ENCODE data around the gene HOMER3. TPM values are rescaled to one million over a fixed set of nuclear protein-coding genes. Genes with fewer than 3 reads are reported as not detected.

HOMER3 gene
- total RNA-seq, 1 donor from 2014 or later, result 28.2 TPM

- peaks cover 15% of the 10 kb centered on the region for H3F3A ChIP-seq (ENCODE audit: low read depth)
- TF ChIP-seq EZH2phosphoT487 (IDR thresholded peaks at IDR 0.05) (no peak), EZH2 (IDR thresholded peaks at IDR 0.05) (no peak), CTCF (IDR thresholded peaks at IDR 0.05) (no peak)
- no peaks in the 10 kb centered on the region for H3K79me2 ChIP-seq (ENCODE audit: low read depth)
- no peak overlapping the region for H3K9ac ChIP-seq
- H3K9me3 Mint-ChIP-seq, result no peaks in the 10 kb centered on the region
- no peaks in the 10 kb centered on the region for H3K36me3 ChIP-seq
- H3K4me2 ChIP-seq, result no peak overlapping the region
- no peak overlapping the region for H2AFZ ChIP-seq (replicated peaks)
- peaks cover 10% of the 10 kb centered on the region for H3K27me3 Mint-ChIP-seq (ENCODE audit: insufficient read depth, low read depth)
- no peak overlapping the region for H3K27ac ChIP-seq
- peaks cover 5% of the 10 kb centered on the region for H3K4me1 Mint-ChIP-seq
- H3K27me3 ChIP-seq, result no peaks in the 10 kb centered on the region
- H4K20me1 ChIP-seq (ENCODE audit: low read depth), result peaks cover 39% of the 10 kb centered on the region
- no peak overlapping the region for H3K27ac Mint-ChIP-seq
- peaks cover 12% of the 10 kb centered on the region for H3K36me3 Mint-ChIP-seq
- no peak overlapping the region for H3K4me3 Mint-ChIP-seq
- no peaks in the 10 kb centered on the region for H3K9me3 ChIP-seq (ENCODE audit: low read depth)
- H3K4me3 ChIP-seq, result no peak overlapping the region
- DNase-seq (ENCODE audit: low spot score), result no peak
- H3K4me1 ChIP-seq, result peaks cover 4% of the 10 kb centered on the region
Observed at GRCh38 chr19:18928018-18928805, 12.8 kb downstream of the HOMER3 start.

DNA sequence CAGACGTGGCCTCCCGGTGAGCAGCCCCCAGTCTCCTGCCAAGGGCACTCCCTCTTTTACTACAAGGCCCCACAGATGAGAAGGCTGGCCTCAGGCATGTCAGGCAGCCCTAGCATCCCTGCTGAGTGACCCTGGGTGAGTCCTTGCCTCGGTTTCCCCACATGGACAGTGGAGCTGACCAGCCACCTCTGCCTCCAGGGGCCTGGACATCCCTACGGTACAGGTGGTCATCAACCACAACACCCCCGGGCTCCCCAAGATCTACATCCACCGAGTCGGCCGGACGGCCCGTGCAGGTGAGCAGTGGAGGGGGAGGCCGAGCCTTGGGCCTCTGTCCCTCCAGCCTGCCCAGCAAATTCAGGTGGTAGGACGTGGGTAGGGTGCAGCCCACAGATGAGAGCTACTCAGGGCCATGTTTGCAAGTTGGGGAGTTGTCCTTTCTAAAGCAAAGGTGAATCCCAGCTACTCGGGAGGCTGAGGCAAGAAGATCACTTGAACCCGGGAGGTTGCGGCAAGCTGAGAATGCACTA, 16.3 kb downstream of the HOMER3 start:
- H3K4me3 ChIP-seq, result no peak overlapping the region
- no peak overlapping the region for H2AFZ ChIP-seq (replicated peaks)
- H3K9me3 Mint-ChIP-seq, result no peaks in the 10 kb centered on the region
- H3K9me3 ChIP-seq (ENCODE audit: low read depth), result no peaks in the 10 kb centered on the region
- no peaks in the 10 kb centered on the region for H3K36me3 ChIP-seq
- H4K20me1 ChIP-seq (ENCODE audit: low read depth), result peaks cover 16% of the 10 kb centered on the region
- no peak overlapping the region for H3K27ac ChIP-seq
- H3K4me1 Mint-ChIP-seq, result peaks cover 7% of the 10 kb centered on the region
- peaks cover 17% of the 10 kb centered on the region for H3K27me3 Mint-ChIP-seq (ENCODE audit: insufficient read depth, low read depth)
- H3F3A ChIP-seq (ENCODE audit: low read depth), result no peaks in the 10 kb centered on the region
- peaks cover 14% of the 10 kb centered on the region for H3K36me3 Mint-ChIP-seq
- peaks cover 9% of the 10 kb centered on the region for H3K79me2 ChIP-seq (ENCODE audit: low read depth)
- DNase-seq (ENCODE audit: low spot score), result no peak
- no peak overlapping the region for H3K4me3 Mint-ChIP-seq
- H3K4me2 ChIP-seq, result no peak overlapping the region
- H3K27me3 ChIP-seq, result no peaks in the 10 kb centered on the region
- TF ChIP-seq CTCF (IDR thresholded peaks at IDR 0.05) (no peak), EZH2phosphoT487 (IDR thresholded peaks at IDR 0.05) (no peak), EZH2 (IDR thresholded peaks at IDR 0.05) (no peak)
- no peak overlapping the region for H3K9ac ChIP-seq
- H3K4me1 ChIP-seq, result peaks cover 3% of the 10 kb centered on the region
- no peak overlapping the region for H3K27ac Mint-ChIP-seq

GRCh38 chr19:18922228-18922985, 18.6 kb downstream of the HOMER3 start:
- H3K36me3 ChIP-seq, result no peaks in the 10 kb centered on the region
- peaks cover 11% of the 10 kb centered on the region for H3K36me3 Mint-ChIP-seq

More at GRCh38 chr19:18922228-18922985, 18.6 kb downstream of the HOMER3 start:
- Histone ChIP-seq H3K27me3 (no peaks in the 10 kb centered on the region), H3K27ac (no peak overlapping the region), H4K20me1 (ENCODE audit: low read depth) (peaks cover 7% of the 10 kb centered on the region), H3F3A (ENCODE audit: low read depth) (no peaks in the 10 kb centered on the region), H3K4me1 (peaks cover 3% of the 10 kb centered on the region), H3K4me3 (no peak overlapping the region), H3K9me3 (ENCODE audit: low read depth) (no peaks in the 10 kb centered on the region), H2AFZ (replicated peaks) (no peak overlapping the region), H3K79me2 (ENCODE audit: low read depth) (peaks cover 27% of the 10 kb centered on the region), H3K4me2 (no peak overlapping the region), H3K9ac (no peak overlapping the region)
- H3K4me3 Mint-ChIP-seq, result no peak overlapping the region
- TF ChIP-seq EZH2phosphoT487 (IDR thresholded peaks at IDR 0.05) (no peak), EZH2 (IDR thresholded peaks at IDR 0.05) (no peak), CTCF (IDR thresholded peaks at IDR 0.05) (no peak)
- H3K27ac Mint-ChIP-seq, result no peak overlapping the region
- H3K27me3 Mint-ChIP-seq (ENCODE audit: insufficient read depth, low read depth), result peaks cover 13% of the 10 kb centered on the region
- peaks cover 19% of the 10 kb centered on the region for H3K4me1 Mint-ChIP-seq
- H3K9me3 Mint-ChIP-seq, result no peaks in the 10 kb centered on the region
- DNase-seq (ENCODE audit: low spot score), result no peak
